ENCODE measurements around the gene CDC14B. TPM values are rescaled to one million over a fixed set of nuclear protein-coding genes. Genes with fewer than 3 reads are reported as not detected.

Gene CDC14B
- total RNA-seq, 4 donors from 2014 or later, result 9.7 to 40.5 (median 20.6) TPM

DNA sequence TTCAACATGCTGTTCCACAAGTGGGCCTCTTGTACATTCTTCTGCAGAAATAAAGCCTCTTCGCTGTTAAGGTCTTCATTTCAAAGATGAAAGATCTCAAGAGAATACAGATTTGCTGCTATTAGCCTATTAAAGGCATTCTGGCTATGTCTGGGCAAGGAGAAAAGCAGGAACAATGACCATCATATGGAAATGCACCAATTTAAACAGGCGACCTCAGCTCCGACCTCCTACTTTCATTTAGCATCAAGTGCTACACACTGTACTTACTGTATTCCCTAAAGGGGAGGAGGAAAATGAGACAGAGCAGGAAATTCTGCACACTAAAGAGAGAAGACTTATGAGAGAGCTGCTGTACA is 104.9 kb downstream of the CDC14B start:
- H3K4me1 ChIP-seq, result no peaks in the 10 kb centered on the region
- no peaks in the 10 kb centered on the region for H3K9me3 ChIP-seq
- no peak for DNase-seq
- H3K36me3 ChIP-seq, result no peaks in the 10 kb centered on the region
- TF ChIP-seq POLR2A (IDR thresholded peaks at IDR 0.05), result no peak
- TF ChIP-seq, protein P1, sequence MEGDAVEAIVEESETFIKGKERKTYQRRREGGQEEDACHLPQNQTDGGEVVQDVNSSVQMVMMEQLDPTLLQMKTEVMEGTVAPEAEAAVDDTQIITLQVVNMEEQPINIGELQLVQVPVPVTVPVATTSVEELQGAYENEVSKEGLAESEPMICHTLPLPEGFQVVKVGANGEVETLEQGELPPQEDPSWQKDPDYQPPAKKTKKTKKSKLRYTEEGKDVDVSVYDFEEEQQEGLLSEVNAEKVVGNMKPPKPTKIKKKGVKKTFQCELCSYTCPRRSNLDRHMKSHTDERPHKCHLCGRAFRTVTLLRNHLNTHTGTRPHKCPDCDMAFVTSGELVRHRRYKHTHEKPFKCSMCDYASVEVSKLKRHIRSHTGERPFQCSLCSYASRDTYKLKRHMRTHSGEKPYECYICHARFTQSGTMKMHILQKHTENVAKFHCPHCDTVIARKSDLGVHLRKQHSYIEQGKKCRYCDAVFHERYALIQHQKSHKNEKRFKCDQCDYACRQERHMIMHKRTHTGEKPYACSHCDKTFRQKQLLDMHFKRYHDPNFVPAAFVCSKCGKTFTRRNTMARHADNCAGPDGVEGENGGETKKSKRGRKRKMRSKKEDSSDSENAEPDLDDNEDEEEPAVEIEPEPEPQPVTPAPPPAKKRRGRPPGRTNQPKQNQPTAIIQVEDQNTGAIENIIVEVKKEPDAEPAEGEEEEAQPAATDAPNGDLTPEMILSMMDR (IDR thresholded peaks at IDR 0.05), result no peak
- H3K27me3 ChIP-seq, result no peaks in the 10 kb centered on the region
- intact Hi-C loops (cut with DNase I; ENCODE audit: low total_unique reads), result no loop called here
- H3K4me3 ChIP-seq, result no peak overlapping the region
- H3K27ac ChIP-seq, result peak overlapping the region; percentile 51 to 64

DNA sequence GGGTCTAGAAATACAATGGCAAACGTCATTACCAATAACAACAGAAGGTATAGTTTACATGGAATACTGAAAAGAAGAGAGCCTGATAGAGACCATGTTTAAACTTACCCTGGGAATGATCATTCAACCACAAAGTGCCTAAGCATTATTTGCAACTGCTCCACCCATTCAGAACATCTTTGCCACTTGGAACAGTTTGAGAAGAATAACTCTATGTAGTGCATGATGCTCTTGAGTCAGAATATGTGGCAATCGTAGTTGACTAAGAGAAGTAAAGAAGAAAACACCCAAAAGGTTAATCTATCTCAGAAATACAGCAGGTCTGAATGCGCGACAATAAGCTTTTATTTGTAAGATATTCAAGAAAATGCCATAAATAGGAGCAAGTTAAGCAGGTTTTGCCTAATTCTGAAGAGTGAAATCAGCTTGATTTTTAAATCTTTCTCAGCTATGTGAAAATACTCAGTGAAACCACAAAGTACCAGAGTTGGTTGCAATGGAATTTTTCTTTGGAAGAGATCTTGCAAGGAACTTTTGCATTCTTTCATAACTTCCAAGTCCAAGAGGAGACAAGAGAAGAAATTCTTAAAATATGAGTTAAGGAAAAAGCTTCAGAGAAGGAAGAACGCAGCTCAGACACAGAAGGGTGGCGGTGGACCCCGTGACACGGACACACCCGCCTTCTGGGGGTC is 105.4 kb downstream of the CDC14B start:
- Histone ChIP-seq H3K4me3 (no peak overlapping the region), H3K36me3 (no peaks in the 10 kb centered on the region), H3K27ac (peak overlapping the region; percentile 51 to 64), H3K4me1 (no peaks in the 10 kb centered on the region), H3K9me3 (no peaks in the 10 kb centered on the region), H3K27me3 (no peaks in the 10 kb centered on the region)
- TF ChIP-seq, protein P1 (IDR thresholded peaks at IDR 0.05), result no peak
- TF ChIP-seq POLR2A (IDR thresholded peaks at IDR 0.05), result no peak
- intact Hi-C loops (cut with DNase I; ENCODE audit: low total_unique reads), result no loop called here
- no peak for DNase-seq

DNA sequence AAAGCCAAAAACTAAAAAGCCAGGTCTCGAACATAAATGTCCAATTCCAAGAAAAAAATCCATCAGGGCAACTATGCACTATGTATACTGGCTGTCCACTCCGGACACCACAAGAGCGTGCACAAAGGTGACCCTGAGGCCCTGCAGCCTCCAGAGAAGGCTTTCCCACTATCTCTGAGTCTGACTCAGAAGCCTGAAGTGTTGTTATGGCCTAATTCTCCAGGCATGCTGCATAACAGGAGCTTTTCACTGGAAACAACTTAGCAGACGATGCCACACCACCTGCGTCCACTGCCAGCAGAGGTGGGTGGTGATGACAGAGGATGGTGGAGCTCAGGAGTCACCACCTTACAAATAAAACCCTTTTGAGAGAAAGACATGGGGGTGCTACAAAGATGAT is 106.0 kb downstream of the CDC14B start:
- Histone ChIP-seq H3K36me3 (no peaks in the 10 kb centered on the region), H3K27me3 (no peaks in the 10 kb centered on the region), H3K4me3 (no peak overlapping the region), H3K27ac (peak overlapping the region; percentile 45 to 51), H3K9me3 (no peaks in the 10 kb centered on the region), H3K4me1 (no peaks in the 10 kb centered on the region)
- intact Hi-C loops (cut with DNase I; ENCODE audit: low total_unique reads), result no loop called here
- no peak for TF ChIP-seq POLR2A (IDR thresholded peaks at IDR 0.05)
- TF ChIP-seq, protein P1 (IDR thresholded peaks at IDR 0.05), result no peak
- DNase-seq, result no peak

DNA sequence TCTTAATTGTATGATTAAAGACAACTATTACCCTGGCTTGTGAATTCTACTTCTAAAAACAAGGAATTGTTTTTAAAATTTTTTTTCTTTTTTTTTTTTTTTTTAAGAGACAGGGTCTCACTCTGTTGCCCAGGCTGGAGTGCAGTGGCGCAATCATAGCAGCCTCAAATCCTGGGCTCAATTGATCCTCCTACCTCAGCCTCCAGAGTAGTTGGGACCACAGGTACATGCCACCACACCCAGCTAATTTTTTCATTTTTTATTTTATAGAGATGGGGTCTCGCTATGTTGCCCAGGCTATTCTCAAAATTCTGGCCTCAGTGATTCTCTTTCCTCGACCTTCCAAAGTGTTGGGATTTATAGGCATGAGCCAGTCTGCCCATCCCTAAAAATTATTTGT is 107.4 kb downstream of the CDC14B start:
- no peak overlapping the region for H3K27ac ChIP-seq
- no peak for TF ChIP-seq POLR2A (IDR thresholded peaks at IDR 0.05)
- TF ChIP-seq, protein P1 (IDR thresholded peaks at IDR 0.05), result no peak
- no peaks in the 10 kb centered on the region for H3K9me3 ChIP-seq
- no peak overlapping the region for H3K4me3 ChIP-seq
- no peak for DNase-seq
- intact Hi-C loops (cut with DNase I; ENCODE audit: low total_unique reads), result no loop called here
- H3K27me3 ChIP-seq, result no peaks in the 10 kb centered on the region
- no peaks in the 10 kb centered on the region for H3K36me3 ChIP-seq
- no peaks in the 10 kb centered on the region for H3K4me1 ChIP-seq

DNA sequence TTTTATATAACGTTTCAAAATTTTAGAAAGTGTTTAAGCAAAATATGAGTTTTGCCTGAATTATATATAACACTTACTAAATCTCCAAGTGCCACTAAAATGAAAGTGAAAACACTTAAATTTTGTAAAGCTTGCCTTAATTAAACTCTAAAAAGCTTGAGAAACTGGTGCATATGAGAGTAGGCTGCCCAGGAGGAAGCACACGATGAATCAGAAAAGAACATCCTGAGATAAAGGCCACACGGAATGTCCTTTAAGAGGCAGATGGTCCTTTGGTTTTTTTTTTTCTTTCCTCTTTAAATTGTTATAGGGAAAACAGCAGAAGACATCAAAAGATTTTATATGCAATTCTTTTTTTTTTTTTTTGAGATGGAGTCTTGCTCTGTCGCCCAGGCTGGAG is 109.4 kb downstream of the CDC14B start:
- DNase-seq, result no peak
- intact Hi-C loops (cut with DNase I; ENCODE audit: low total_unique reads), result no loop called here
- no peak overlapping the region for H3K4me3 ChIP-seq
- no peaks in the 10 kb centered on the region for H3K9me3 ChIP-seq
- H3K27me3 ChIP-seq, result no peaks in the 10 kb centered on the region
- no peak overlapping the region for H3K27ac ChIP-seq
- H3K36me3 ChIP-seq, result no peaks in the 10 kb centered on the region
- H3K4me1 ChIP-seq, result no peaks in the 10 kb centered on the region
- TF ChIP-seq POLR2A (IDR thresholded peaks at IDR 0.05), result no peak
- TF ChIP-seq, protein P1 (IDR thresholded peaks at IDR 0.05), result no peak
